Ascending aorta (tissue), 2 donors: ENCODE results near the gene GATAD2A. TPM values are rescaled to one million over a fixed set of nuclear protein-coding genes. Genes with fewer than 3 reads are reported as not detected.

Experiments
- DNase-seq, 2 donors: peaks; one replicate each; pipeline ENCODE4 v3.0.0-alpha.2; 2019; ENCODE audit warnings: low spot score in 2 of 2
- H3K27ac ChIP-seq, 2 donors: fragments of 200-600 bp; sonication (generic); one replicate each; pipeline ENCODE4 v1.5.1; 2016 to 2017; ENCODE audit warnings: mild to moderate bottlenecking in 1 of 2
- H3K27me3 ChIP-seq: fragments of 200-600 bp; sonication (generic); one replicate; pipeline ENCODE4 v1.5.1; 2017
- H3K36me3 ChIP-seq, 2 donors: fragments of 200-600 bp; sonication (generic); one replicate each; pipeline ENCODE4 v1.5.1; 2016
- H3K4me1 ChIP-seq, 2 donors: fragments of 200-600 bp; sonication (generic); one replicate each; pipeline ENCODE4 v1.5.1; 2016 to 2017; ENCODE audit warnings: mild to moderate bottlenecking in 1 of 2
- H3K4me3 ChIP-seq, 2 donors: fragments of 200-600 bp; sonication (generic); one replicate each; pipeline ENCODE4 v1.5.1; 2016 to 2017; ENCODE audit warnings: mild to moderate bottlenecking in 1 of 2
- H3K9me3 ChIP-seq, 2 donors: fragments of 200-600 bp; sonication (generic); one replicate each; pipeline ENCODE4 v1.5.1; 2016
- CTCF ChIP-seq, 3 experiments: fragments of 200-600 bp in 2 of 3; fragments of 450-650 bp in 1 of 3; sonication (generic) in 2 of 3; IDR thresholded peaks; one replicate each; pipeline ENCODE4 v1.5.1; 2016 to 2019; ENCODE audit warnings: antibody characterized with exemption in 3 of 3, mild to moderate bottlenecking in 1 of 3, moderate library complexity in 1 of 3
- intact Hi-C: fragments of 100-400 bp; cut with DNase I; formaldehyde crosslinking; loops from one replicate; pipeline ENCODE4 v1.15.1; 2023
- total RNA-seq: library from RNA; depleted of rRNA; stranded (reverse); fragments of >200 nt; gene quantifications from one replicate; pipeline ENCODE4 v1.1.0, GENCODE V29; 2016

GATAD2A gene
- total RNA-seq, 1 donor from 2014 or later: 63.3 TPM

- Histone ChIP-seq H3K36me3 (peaks cover 25 to 26% of the 10 kb centered on the region in 2 donors), H3K9me3 (no peaks in the 10 kb centered on the region), H3K4me1 (peaks cover 15 to 28% of the 10 kb centered on the region in 2 donors), H3K4me3 (peak overlapping the region in 1 of 2 donors; percentile 41), H3K27me3 (no peaks in the 10 kb centered on the region), H3K27ac (peak overlapping the region; percentile 86 to 96)
- intact Hi-C loops: loop anchor here (1.0 kb wide), 4 partner anchors 85 to 344 kb away; partner anchors contain the start of gene GATAD2A
- peak; percentile 25 to 91 for DNase-seq
- TF ChIP-seq CTCF (IDR thresholded peaks at IDR 0.05): peak; percentile 72 to 83 (median 78)
These were observed 84.9 kb downstream of the GATAD2A start for GRCh38 chr19:19490214-19490968.

GRCh38 chr19:19491321-19492025 lies 86.0 kb downstream of the GATAD2A start:
- H3K27ac ChIP-seq: no peak overlapping the region
- peaks cover 34 to 36% of the 10 kb centered on the region in 2 donors for H3K36me3 ChIP-seq
- no peaks in the 10 kb centered on the region for H3K27me3 ChIP-seq
- no peak overlapping the region for H3K4me3 ChIP-seq
- no peak for TF ChIP-seq CTCF (IDR thresholded peaks at IDR 0.05)
- no peaks in the 10 kb centered on the region for H3K9me3 ChIP-seq
- peaks cover 15 to 28% of the 10 kb centered on the region in 2 donors for H3K4me1 ChIP-seq
- intact Hi-C loops: no loop called here
- no peak for DNase-seq

GRCh38 chr19:19492026-19492610 lies 86.6 kb downstream of the GATAD2A start:
- Histone ChIP-seq H3K27ac (no peak overlapping the region), H3K36me3 (peaks cover 40 to 42% of the 10 kb centered on the region in 2 donors), H3K9me3 (no peaks in the 10 kb centered on the region), H3K4me1 (peaks cover 15 to 28% of the 10 kb centered on the region in 2 donors), H3K4me3 (no peak overlapping the region), H3K27me3 (no peaks in the 10 kb centered on the region)
- TF ChIP-seq CTCF (IDR thresholded peaks at IDR 0.05): no peak
- intact Hi-C loops: no loop called here
- DNase-seq: no peak

- TF ChIP-seq CTCF (IDR thresholded peaks at IDR 0.05): no peak
- no peak overlapping the region for H3K4me3 ChIP-seq
- no peak for DNase-seq
- no peak overlapping the region for H3K27ac ChIP-seq
- intact Hi-C loops: no loop called here
- H3K27me3 ChIP-seq: no peaks in the 10 kb centered on the region
- no peaks in the 10 kb centered on the region for H3K9me3 ChIP-seq
- peaks cover 56 to 61% of the 10 kb centered on the region in 2 donors for H3K36me3 ChIP-seq
- H3K4me1 ChIP-seq: peaks cover 6 to 13% of the 10 kb centered on the region in 2 donors
These were observed 88.5 kb downstream of the GATAD2A start for GRCh38 chr19:19493841-19494546.
